Hepatocyte (in vitro differentiated cells): Measurements from ENCODE around the gene HIPK4. TPM values are rescaled to one million over a fixed set of nuclear protein-coding genes. Genes with fewer than 3 reads are reported as not detected.
A peak's percentile ranks its signal among the peaks of the same experiment; 100 is the strongest.

Experiments used
- DNase-seq: peaks from one replicate; pipeline ENCODE4 v3.0.0-alpha.2; 2016; ENCODE audit warnings: low spot score
- H2AFZ ChIP-seq: fragments of 200-600 bp; sonication (generic); 2 replicates; pipeline ENCODE4 v1.6.0; 2016; ENCODE audit warnings: antibody characterized with exemption, mild to moderate bottlenecking
- H3K27ac ChIP-seq: fragments of 200-600 bp; sonication (generic); 2 replicates; pipeline ENCODE4 v1.5.1; 2016; ENCODE audit warnings: mild to moderate bottlenecking
- H3K27me3 ChIP-seq: fragments of 200-600 bp; sonication (generic); 2 replicates; pipeline ENCODE4 v1.6.1; 2016
- H3K36me3 ChIP-seq: fragments of 200-600 bp; sonication (generic); replicated peaks from 2 replicates; pipeline ENCODE4 v1.5.1; 2016; ENCODE audit warnings: low read depth; ENCODE audit not compliant: insufficient read depth
- H3K4me1 ChIP-seq: fragments of 200-600 bp; sonication (generic); 2 replicates; pipeline ENCODE4 v1.5.1; 2016; ENCODE audit warnings: mild to moderate bottlenecking, moderate library complexity; ENCODE audit not compliant: insufficient read depth
- H3K4me2 ChIP-seq: fragments of 200-600 bp; sonication (generic); 2 replicates; pipeline ENCODE4 v1.6.0; 2016
- H3K4me3 ChIP-seq: fragments of 200-600 bp; sonication (generic); 2 replicates; pipeline ENCODE4 v1.5.1; 2016; ENCODE audit warnings: mild to moderate bottlenecking
- H3K79me2 ChIP-seq: fragments of 200-600 bp; sonication (generic); 2 replicates; pipeline ENCODE4 v1.6.0; 2017; ENCODE audit warnings: mild to moderate bottlenecking
- H3K9me2 ChIP-seq: fragments of 200-600 bp; sonication (generic); replicated peaks from 2 replicates; pipeline ENCODE4 v1.6.0; 2017; ENCODE audit warnings: mild to moderate bottlenecking; ENCODE audit not compliant: insufficient read depth
- H3K9me3 ChIP-seq: fragments of 200-600 bp; sonication (generic); 2 replicates; pipeline ENCODE4 v1.5.1; 2016; ENCODE audit warnings: low read depth, mild to moderate bottlenecking
- H4K20me1 ChIP-seq: fragments of 200-600 bp; sonication (generic); 2 replicates; pipeline ENCODE4 v1.6.0; 2016; ENCODE audit warnings: mild to moderate bottlenecking; ENCODE audit not compliant: insufficient read depth, poor library complexity, severe bottlenecking
- CTCF ChIP-seq: fragments of 200-600 bp; sonication (generic); IDR thresholded peaks from 2 replicates; pipeline ENCODE4 v1.5.1; 2016; ENCODE audit warnings: antibody characterized with exemption, mild to moderate bottlenecking; ENCODE audit not compliant: poor library complexity
- EZH2 ChIP-seq: fragments of 200-600 bp; sonication (generic); IDR thresholded peaks from 2 replicates; pipeline ENCODE4 v1.6.1; 2016; ENCODE audit warnings: antibody characterized with exemption, mild to moderate bottlenecking, borderline replicate concordance
- EZH2phosphoT487 ChIP-seq: fragments of 200-600 bp; sonication (generic); IDR thresholded peaks from one replicate; pipeline ENCODE4 v1.6.1; 2018; ENCODE audit warnings: antibody characterized with exemption, mild to moderate bottlenecking, low read depth, moderate library complexity; ENCODE audit not compliant: unreplicated experiment, severe bottlenecking
- WGBS: methylation state at CpG from one replicate; pipeline ENCODE4 v1.1.6; 2016; ENCODE audit warnings: low lambda C conversion rate; ENCODE audit errors: missing lambda C conversion rate; 5-methylcytosine and 5-hydroxymethylcytosine counted together
- polyA plus RNA-seq: library from polyadenylated mRNA; unstranded; fragments of >200 nt; fragmentation: Nextera tagmentation; extraction: Ambion mirVana; gene quantifications from 2 replicates; pipeline ENCODE4 v1.2.1, GENCODE V29; 2016
- total RNA-seq: library from RNA; depleted of rRNA; stranded (reverse); fragments of >200 nt; gene quantifications from 2 replicates; pipeline ENCODE4 v1.2.3, GENCODE V29; 2014

HIPK4 gene
- total and polyA plus RNA-seq, 2 experiments from 2014 or later: 0.07 to 0.13 TPM

- Histone ChIP-seq H3K27me3 (no peaks in the 10 kb centered on the region), H3K79me2 (no peaks in the 10 kb centered on the region), H3K4me2 (no peak overlapping the region), H3K4me1 (peaks cover 3% of the 10 kb centered on the region), H2AFZ (no peak overlapping the region), H4K20me1 (no peaks in the 10 kb centered on the region), H3K9me3 (no peaks in the 10 kb centered on the region), H3K9me2 (no peaks in the 10 kb centered on the region), H3K36me3 (no peaks in the 10 kb centered on the region), H3K4me3 (no peak overlapping the region), H3K27ac (no peak overlapping the region)
- WGBS: 64% methylated on average over 2 of the region's 3 CpGs
- TF ChIP-seq EZH2 (no peak), CTCF (no peak), EZH2phosphoT487 (no peak)
- no peak for DNase-seq
These were observed 10.6 kb upstream of the HIPK4 start for GRCh38 chr19:40400559-40400958.

DNA sequence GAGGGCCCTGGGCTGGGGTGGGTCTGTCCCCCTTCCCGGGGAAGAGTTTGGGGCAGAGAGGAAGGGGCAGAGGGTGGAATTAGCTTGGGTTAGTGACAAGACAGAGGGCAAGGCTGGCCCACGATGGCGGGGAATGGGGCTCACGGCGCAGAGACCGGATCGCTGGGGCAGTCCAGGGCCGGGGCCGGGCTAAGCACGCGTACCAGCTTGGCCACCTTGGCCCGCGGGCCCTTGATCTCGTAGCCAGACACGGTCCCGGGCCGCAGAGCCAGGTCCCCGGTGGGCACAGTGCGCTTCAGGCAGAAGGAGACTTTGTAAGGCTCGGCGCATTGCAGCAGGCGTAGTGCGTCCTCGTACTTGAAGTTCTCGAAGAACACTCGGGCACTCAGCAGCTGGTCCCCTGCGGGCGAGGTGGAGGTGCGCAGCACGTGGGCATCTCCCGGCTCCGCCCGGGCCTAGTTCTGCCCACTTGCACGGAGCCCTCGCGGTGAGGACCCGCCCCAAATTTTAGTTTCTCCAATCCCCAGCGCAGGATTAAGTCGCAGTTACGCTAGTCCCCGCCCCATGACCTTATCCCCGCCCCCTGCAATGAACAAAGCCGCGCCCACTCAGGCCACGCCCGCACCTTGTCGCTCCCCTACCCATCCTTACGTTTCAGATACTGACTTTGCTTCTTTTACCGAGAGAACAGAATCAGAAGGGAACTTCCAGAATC is 8.6 kb upstream of the HIPK4 start:
- 63% methylated on average over 46 of the region's 49 CpGs for WGBS

GRCh38 chr19:40397568-40397906 is 7.6 kb upstream of the HIPK4 start:
- WGBS: 95% methylated on average over 22 of the region's 22 CpGs

More for the DNA sequence above, 8.6 kb upstream of the HIPK4 start:
- peaks cover 3% of the 10 kb centered on the region for H3K4me1 ChIP-seq
- H3K27me3 ChIP-seq: no peaks in the 10 kb centered on the region
- H3K9me2 ChIP-seq: no peaks in the 10 kb centered on the region
- no peak overlapping the region for H3K4me3 ChIP-seq
- no peaks in the 10 kb centered on the region for H3K36me3 ChIP-seq
- no peak overlapping the region for H3K27ac ChIP-seq
- peak; percentile 50 for DNase-seq
- TF ChIP-seq EZH2: no peak
- TF ChIP-seq CTCF: no peak
- no peak overlapping the region for H2AFZ ChIP-seq
- H3K9me3 ChIP-seq: no peaks in the 10 kb centered on the region
- no peaks in the 10 kb centered on the region for H3K79me2 ChIP-seq
- H4K20me1 ChIP-seq: no peaks in the 10 kb centered on the region
- H3K4me2 ChIP-seq: no peak overlapping the region

More at GRCh38 chr19:40397568-40397906, 7.6 kb upstream of the HIPK4 start:
- Histone ChIP-seq H2AFZ (no peak overlapping the region), H3K79me2 (no peaks in the 10 kb centered on the region), H3K4me1 (no peaks in the 10 kb centered on the region), H3K4me3 (no peak overlapping the region), H3K36me3 (no peaks in the 10 kb centered on the region), H3K27ac (no peak overlapping the region), H3K9me2 (no peaks in the 10 kb centered on the region), H3K4me2 (no peak overlapping the region), H3K27me3 (no peaks in the 10 kb centered on the region), H3K9me3 (no peaks in the 10 kb centered on the region), H4K20me1 (no peaks in the 10 kb centered on the region)
- TF ChIP-seq CTCF (no peak), EZH2phosphoT487 (no peak), EZH2 (no peak)
- no peak for DNase-seq
